IMR-90 (cell line): ENCODE measurements around the gene SLC25A46. TPM values are rescaled to one million over a fixed set of nuclear protein-coding genes. Genes with fewer than 3 reads are reported as not detected.
A peak's percentile ranks its signal among the peaks of the same experiment; 100 is the strongest.

Experiments used
- ATAC-seq: fragments of 200-7000 bp; cut with Tn5 transposase; 2 replicates; pipeline ENCODE4 v1.9.1; 2020; ENCODE audit warnings: low read depth, mild to moderate bottlenecking, moderate library complexity
- Bru-seq: library from RNA; stranded (reverse); fragments of 400-500 nt; gene quantifications from one replicate; lab custom pipeline; 2021; lab: Mats Ljungman, UMichigan
- BruChase-seq, 2 experiments: library from RNA; stranded (reverse); fragments of 400-500 nt; gene quantifications; one replicate each; lab custom pipeline; 2021; lab: Mats Ljungman, UMichigan
- BruUV-seq: library from RNA; stranded (reverse); fragments of 400-500 nt; replicated peaks from 2 replicates; lab custom pipeline; 2021; lab: Mats Ljungman, UMichigan
- CTCF ChIA-PET: fragments of 300-600 bp; formaldehyde crosslinking; extraction: SDS; loops from one replicate; lab custom pipeline; 2021; ENCODE audit warnings: antibody characterized with exemption; lab: Yijun Ruan, JAX
- POLR2A ChIA-PET: fragments of 300-600 bp; sonication (Branson Sonifier 250); formaldehyde crosslinking; loops from one replicate; lab custom pipeline; 2022; ENCODE audit warnings: antibody characterized with exemption; ENCODE audit not compliant: unreplicated experiment; lab: Charles Lee
- DNase-seq: peaks from one replicate; pipeline ENCODE4 v3.0.0; 2013
- H2AFZ ChIP-seq: replicated peaks from 2 replicates; pipeline ENCODE3; 2013; ENCODE audit warnings: low read length, mild to moderate bottlenecking; ENCODE audit not compliant: poor library complexity
- H2AK5ac ChIP-seq: 2 replicates; pipeline ENCODE4 v1.6.1; 2013; ENCODE audit warnings: low read depth, low read length, inconsistent platforms
- H2AK9ac ChIP-seq: replicated peaks from 2 replicates; pipeline ENCODE3; 2013; ENCODE audit warnings: mild to moderate bottlenecking, low read depth, low read length, moderate library complexity; ENCODE audit not compliant: poor library complexity
- H2BK120ac ChIP-seq: 2 replicates; pipeline ENCODE4 v1.6.1; 2013; ENCODE audit warnings: low read depth, low read length, inconsistent platforms
- H2BK15ac ChIP-seq: 3 replicates; pipeline ENCODE4 v1.6.1; 2013; ENCODE audit warnings: low read depth, low read length, inconsistent platforms
- H2BK20ac ChIP-seq: 2 replicates; pipeline ENCODE4 v1.6.1; 2013; ENCODE audit warnings: low read depth, mild to moderate bottlenecking, inconsistent platforms, low read length, moderate library complexity
- H2BK5ac ChIP-seq: 2 replicates; pipeline ENCODE4 v1.6.1; 2013; ENCODE audit warnings: mild to moderate bottlenecking, low read depth, low read length, inconsistent platforms; ENCODE audit not compliant: poor library complexity, severe bottlenecking
- H3K14ac ChIP-seq: replicated peaks from 2 replicates; pipeline ENCODE4 v1.6.1; 2013; ENCODE audit warnings: low read depth, low read length, inconsistent platforms
- H3K18ac ChIP-seq: 2 replicates; pipeline ENCODE4 v1.6.1; 2013; ENCODE audit warnings: low read depth, low read length, control low read depth
- H3K23ac ChIP-seq: 2 replicates; pipeline ENCODE4 v1.6.1; 2013; ENCODE audit warnings: low read depth, low read length, inconsistent platforms
- H3K27ac ChIP-seq: 2 replicates; pipeline ENCODE4 v1.5.1; 2013; ENCODE audit warnings: mild to moderate bottlenecking, control low read depth, low read length; ENCODE audit not compliant: insufficient read depth
- H3K27me3 ChIP-seq: 2 replicates; pipeline ENCODE4 v1.6.1; 2013; ENCODE audit warnings: low read length; ENCODE audit not compliant: control insufficient read depth, insufficient read depth
- H3K36me3 ChIP-seq: 2 replicates; pipeline ENCODE4 v1.6.1; 2013; ENCODE audit warnings: low read length, mixed read lengths; ENCODE audit not compliant: control insufficient read depth, insufficient read depth
- H3K4ac ChIP-seq: 2 replicates; pipeline ENCODE4 v1.6.1; 2013; ENCODE audit warnings: low read depth, low read length, inconsistent platforms
- H3K4me1 ChIP-seq: 2 replicates; pipeline ENCODE4 v1.6.1; 2013; ENCODE audit warnings: low read length, mixed read lengths; ENCODE audit not compliant: control insufficient read depth, insufficient read depth
- H3K4me2 ChIP-seq: 2 replicates; pipeline ENCODE4 v1.6.1; 2013; ENCODE audit warnings: low read depth, mild to moderate bottlenecking, control low read depth, low read length, moderate library complexity
- H3K4me3 ChIP-seq: 2 replicates; pipeline ENCODE4 v1.5.1; 2013; ENCODE audit warnings: low read depth, mild to moderate bottlenecking, control low read depth, low read length, moderate library complexity; ENCODE audit not compliant: insufficient read depth
- H3K56ac ChIP-seq: 2 replicates; pipeline ENCODE4 v1.6.1; 2013; ENCODE audit warnings: low read length, inconsistent platforms; ENCODE audit not compliant: insufficient read depth; ENCODE audit errors: extremely low read depth
- H3K79me1 ChIP-seq, 2 experiments: 2 replicates each; pipeline ENCODE4 v1.6.1; 2013; ENCODE audit warnings: low read length in 2 of 2, inconsistent platforms in 1 of 2, low read depth in 1 of 2
- H3K9ac ChIP-seq: 2 replicates; pipeline ENCODE4 v1.6.1; 2013; ENCODE audit warnings: low read depth, low read length, control low read depth
- H3K9me1 ChIP-seq: 2 replicates; pipeline ENCODE4 v1.6.1; 2013; ENCODE audit warnings: low read length, inconsistent platforms; ENCODE audit not compliant: insufficient read depth
- H3K9me3 ChIP-seq: 2 replicates; pipeline ENCODE4 v1.6.1; 2013; ENCODE audit warnings: low read length; ENCODE audit not compliant: control insufficient read depth, insufficient read depth
- H4K20me1 ChIP-seq: 2 replicates; pipeline ENCODE4 v1.6.1; 2013; ENCODE audit warnings: low read length, inconsistent platforms; ENCODE audit not compliant: insufficient read depth
- H4K5ac ChIP-seq: 2 replicates; pipeline ENCODE4 v1.6.1; 2013; ENCODE audit warnings: mild to moderate bottlenecking, low read depth, low read length, control low read depth
- H4K8ac ChIP-seq, 2 experiments: 2 replicates each; pipeline ENCODE4 v1.6.1; 2013; ENCODE audit warnings: low read depth in 2 of 2, low read length in 2 of 2, control low read depth in 1 of 2, inconsistent platforms in 1 of 2
- H4K91ac ChIP-seq: 2 replicates; pipeline ENCODE4 v1.6.1; 2013; ENCODE audit warnings: low read depth, low read length, inconsistent platforms; ENCODE audit not compliant: insufficient read depth
- BHLHE40 ChIP-seq: fragments of 150-350 bp; IDR thresholded peaks from 2 replicates; pipeline ENCODE4 v1.6.1; 2016; ENCODE audit warnings: mild to moderate bottlenecking, low read depth, low read length
- CEBPB ChIP-seq: IDR thresholded peaks from 2 replicates; pipeline ENCODE4 v1.6.1; 2012; ENCODE audit warnings: low read depth, low read length, improper control_type of control experiment
- ELK1 ChIP-seq: fragments of 150-350 bp; IDR thresholded peaks from 2 replicates; pipeline ENCODE4 v1.6.1; 2016; ENCODE audit warnings: low read depth, mild to moderate bottlenecking, low read length, moderate library complexity, borderline replicate concordance
- MAFK ChIP-seq: IDR thresholded peaks from 2 replicates; pipeline ENCODE4 v1.6.1; 2012; ENCODE audit warnings: low read depth, low read length, improper control_type of control experiment
- MAZ ChIP-seq: IDR thresholded peaks from 2 replicates; pipeline ENCODE4 v1.6.1; 2012; ENCODE audit warnings: low read depth, mild to moderate bottlenecking, low read length, improper control_type of control experiment, moderate library complexity, borderline replicate concordance
- MXI1 ChIP-seq: IDR thresholded peaks from 2 replicates; pipeline ENCODE4 v1.6.1; 2012; ENCODE audit warnings: low read depth, mild to moderate bottlenecking, low read length, moderate library complexity, borderline replicate concordance
- NFE2L2 ChIP-seq: fragments of 150-350 bp; IDR thresholded peaks from 2 replicates; pipeline ENCODE4 v1.6.1; 2016; ENCODE audit warnings: low read depth, mild to moderate bottlenecking, low read length
- POLR2A ChIP-seq: IDR thresholded peaks from 2 replicates; pipeline ENCODE4 v1.6.1; 2012; ENCODE audit warnings: mild to moderate bottlenecking, low read depth, low read length
- RAD21 ChIP-seq: IDR thresholded peaks from 2 replicates; pipeline ENCODE4 v1.6.1; 2012; ENCODE audit warnings: low read length, improper control_type of control experiment
- RCOR1 ChIP-seq: IDR thresholded peaks from 2 replicates; pipeline ENCODE4 v1.6.1; 2012; ENCODE audit warnings: mild to moderate bottlenecking, low read length, improper control_type of control experiment; ENCODE audit not compliant: insufficient replicate concordance
- RFX5 ChIP-seq: IDR thresholded peaks from 2 replicates; pipeline ENCODE4 v1.8.0; 2012; ENCODE audit warnings: low read depth, mild to moderate bottlenecking, low read length, moderate library complexity
- SMC3 ChIP-seq: fragments of 150-350 bp; IDR thresholded peaks from 2 replicates; pipeline ENCODE4 v1.6.1; 2016; ENCODE audit warnings: low read depth, mild to moderate bottlenecking, antibody characterized with exemption, low read length, moderate library complexity
- WGBS, 2 experiments: methylation state at CpG; one replicate each; pipeline versions ENCODE4 v1.1.5 to v1.1.7; 2013; ENCODE audit warnings: missing lambda C conversion rate in 2 of 2; ENCODE audit not compliant: insufficient read length in 1 of 2; ENCODE audit errors: extremely low coverage in 2 of 2; 5-methylcytosine and 5-hydroxymethylcytosine counted together
- dilution Hi-C: fragments of 300-500 bp; cut with HindIII; formaldehyde crosslinking; loops from one replicate; pipeline ENCODE4 v1.14.3; 2018; ENCODE audit warnings: low sequenced_read_pairs; ENCODE audit not compliant: unreplicated experiment
- in situ Hi-C: fragments of 300-500 bp; cut with MboI; formaldehyde crosslinking; loops from 3 replicates; pipeline ENCODE4 v1.14.3; 2019; ENCODE audit warnings: low sequenced_read_pairs, inconsistent platforms, mixed read lengths
- intact Hi-C: fragments of 100-400 bp; cut with micrococcal nuclease; formaldehyde crosslinking; loops from 2 replicates; pipeline ENCODE4 v1.10.0; 2022
- long read RNA-seq: library from polyadenylated mRNA; unstranded; transcript quantifications from one replicate; pipeline ENCODE4 v2.0.0, GENCODE V29; 2021; ENCODE audit not compliant: unreplicated experiment
- polyA plus RNA-seq, 3 experiments: library from polyadenylated mRNA; depleted of rRNA; stranded (reverse); fragments of >200 nt; gene quantifications; 2 replicates each; pipeline ENCODE4 v1.2.3, GENCODE V29; 2012; ENCODE audit warnings: low replicate concordance in 1 of 3
- total RNA-seq: library from RNA; depleted of rRNA; stranded (reverse); fragments of >200 nt; gene quantifications from 2 replicates; pipeline ENCODE4 v1.2.3, GENCODE V29; 2012; rRNA removed
- TF ChIP-seq, protein P1 (sequence below): fragments of 150-350 bp; IDR thresholded peaks from 2 replicates; pipeline ENCODE4 v1.6.1; 2017; ENCODE audit warnings: mild to moderate bottlenecking, antibody characterized with exemption, low read length, low read depth

The SLC25A46 gene
- total RNA-seq: 67.9 and 84.4 TPM in 2 replicates
- polyA plus RNA-seq (2012; rRNA removed): 19.3 and 25.1 TPM in 2 replicates
- polyA plus RNA-seq (2012; cell fraction: cytosol; rRNA removed): 6.7 and 9.7 TPM in 2 replicates
- 4.9 and 19.5 TPM in 2 replicates for polyA plus RNA-seq (2012; cell fraction: nucleus; rRNA removed; ENCODE audit: low replicate concordance)
- percentile 75 among the genes with signal in this experiment for Bru-seq, nascent RNA
- BruChase-seq, experiment 1, labeled RNA remaining after a 6-hour chase: percentile 84 among the genes with signal in this experiment
- percentile 86 among the genes with signal in this experiment for BruChase-seq, experiment 2, labeled RNA remaining after a 2-hour chase
- long read RNA-seq, full-length matches to known transcripts: 29 of 39 reads
- long read RNA-seq, partial matches to known transcripts: 2 of 39 reads
- long read RNA-seq, other reads (novel, unspliced or antisense): 8 of 39 reads

DNA sequence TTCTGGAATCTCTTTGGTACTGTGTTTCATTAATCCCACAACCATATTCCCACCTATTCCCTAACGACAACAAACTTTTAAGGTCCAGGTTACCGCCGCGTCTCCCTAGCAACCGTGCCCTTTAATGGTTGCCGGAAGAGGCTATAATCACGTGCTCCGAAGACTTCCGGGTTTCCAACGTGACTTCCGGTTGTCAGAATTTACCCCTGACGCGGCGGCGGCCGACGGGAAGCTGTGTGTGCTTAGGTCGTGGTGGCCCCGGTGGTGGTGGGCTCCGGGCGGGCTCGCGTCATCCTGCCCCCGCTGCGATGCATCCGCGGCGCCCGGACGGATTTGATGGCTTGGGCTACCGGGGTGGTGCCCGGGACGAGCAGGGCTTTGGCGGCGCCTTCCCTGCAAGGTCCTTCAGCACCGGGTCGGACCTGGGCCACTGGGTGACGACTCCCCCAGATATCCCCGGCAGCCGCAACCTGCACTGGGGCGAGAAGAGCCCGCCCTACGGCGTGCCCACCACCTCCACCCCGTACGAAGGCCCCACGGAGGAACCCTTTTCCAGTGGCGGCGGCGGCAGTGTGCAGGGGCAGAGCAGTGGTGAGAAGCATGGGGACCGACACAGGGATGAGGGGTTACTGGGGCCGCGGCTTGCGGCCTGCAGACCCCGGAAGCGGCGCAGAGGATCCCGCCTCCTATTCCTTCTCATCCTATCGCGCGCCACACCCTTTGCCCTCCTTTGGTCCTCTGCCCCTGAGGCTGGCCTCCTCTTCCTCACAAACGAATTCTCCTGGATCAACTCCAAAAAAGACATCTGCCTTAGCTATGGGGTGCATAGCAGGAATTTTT, at the start of gene SLC25A46:
Gene SLC25A46 (plus strand): TSS at position 196 of the 840 bp plus-strand sequence. CDS start 113 bp downstream, at position 309.
- ATAC-seq: peak; percentile 84
- peak within 1 kb of the TSS; percentile 10; the same call in 1 of the 2 replicates for H3K18ac ChIP-seq
- H3K27ac ChIP-seq: peak within 1 kb of the TSS; percentile 78
- peak within 1 kb of the TSS; percentile 68 for H3K4me3 ChIP-seq
- intact Hi-C loops (loop anchor here (10.0 kb wide), 1 partner anchor 1054 kb away; the partner anchor contains the start of gene MAN2A1), dilution Hi-C loops (no loop called here), in situ Hi-C loops (no loop called here)
- peak within 1 kb of the TSS; percentile 58; the same call in 1 of the 3 replicates for H2BK15ac ChIP-seq
- 2% methylated on average over 11 of the region's 62 CpGs; no CpG with 5 or more reads in 1 of the 2 experiments for WGBS, 2 experiments
- H2AFZ ChIP-seq: peak within 1 kb of the TSS; percentile 99
- H2BK120ac ChIP-seq: peak within 1 kb of the TSS; percentile 37
- ChIA-PET CTCF (interaction anchor here (0.8 kb wide), 1 partner anchor 13 kb away, joined by 3 read pairs; the partner anchor contains the start of gene TMEM232), POLR2A (interaction anchor here (0.6 kb wide), 1 partner anchor 385 kb away, joined by 4 read pairs; no protein-coding TSS in a partner anchor)
- no peaks in the 10 kb centered on the region for H3K4me1 ChIP-seq
- H2BK5ac ChIP-seq: peak within 1 kb of the TSS; percentile 67
- no peaks in the 10 kb centered on the region for H4K20me1 ChIP-seq
- peaks cover 13 to 20% of the 10 kb centered on the region in 2 experiments; a peak in 3 of 4 replicates for H3K79me1 ChIP-seq
- peak within 1 kb of the TSS; percentile 73 for H3K9ac ChIP-seq
- H2AK9ac ChIP-seq: peak within 1 kb of the TSS; percentile 91
- peak within 1 kb of the TSS; percentile 77 for H3K14ac ChIP-seq
- peak within 1 kb of the TSS; percentile 73 for H4K91ac ChIP-seq
- peak within 1 kb of the TSS; percentile 79 for H4K5ac ChIP-seq
- H2AK5ac ChIP-seq: 0 out of 2 replicates have a peak within 1 kb of the TSS, but pooled peaks have one; percentile 11
- no peaks in the 10 kb centered on the region for H3K27me3 ChIP-seq
- peak; percentile 84 for DNase-seq
- no peak within 1 kb of the TSS for H2BK20ac ChIP-seq
- TSS peak; percentile 69 for BruUV-seq
- peak within 1 kb of the TSS; percentile 82 for H3K4me2 ChIP-seq
- peak within 1 kb of the TSS; percentile 80 for H3K4ac ChIP-seq
- H3K36me3 ChIP-seq: no peaks in the 10 kb centered on the region
- H3K56ac ChIP-seq: peak within 1 kb of the TSS; percentile 76
- peak within 1 kb of the TSS; percentile 81 to 99 for H4K8ac ChIP-seq
- peak within 1 kb of the TSS; percentile 62; the same call in 1 of the 2 replicates for H3K23ac ChIP-seq
- H3K9me1 ChIP-seq: no peaks in the 10 kb centered on the region
- H3K9me3 ChIP-seq: no peaks in the 10 kb centered on the region
- TF ChIP-seq, protein P1, sequence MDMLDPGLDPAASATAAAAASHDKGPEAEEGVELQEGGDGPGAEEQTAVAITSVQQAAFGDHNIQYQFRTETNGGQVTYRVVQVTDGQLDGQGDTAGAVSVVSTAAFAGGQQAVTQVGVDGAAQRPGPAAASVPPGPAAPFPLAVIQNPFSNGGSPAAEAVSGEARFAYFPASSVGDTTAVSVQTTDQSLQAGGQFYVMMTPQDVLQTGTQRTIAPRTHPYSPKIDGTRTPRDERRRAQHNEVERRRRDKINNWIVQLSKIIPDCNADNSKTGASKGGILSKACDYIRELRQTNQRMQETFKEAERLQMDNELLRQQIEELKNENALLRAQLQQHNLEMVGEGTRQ: peak; percentile 99
- TF ChIP-seq RAD21: no peak
- peak; percentile 85 for TF ChIP-seq BHLHE40
- TF ChIP-seq ELK1: no peak
- TF ChIP-seq RFX5: no peak
- TF ChIP-seq MXI1: peak; percentile 74
- TF ChIP-seq RCOR1: no peak
- TF ChIP-seq MAFK: no peak
- no peak for TF ChIP-seq MAZ
- 0 out of 2 replicates have a peak, but pooled peaks have one; percentile 3 for TF ChIP-seq SMC3
- TF ChIP-seq CEBPB: no peak
- no peak for TF ChIP-seq NFE2L2
- peak; percentile 64; the same call in 1 of the 2 replicates for TF ChIP-seq POLR2A
